A673 (cell line): Measurements from ENCODE around the gene ABCA7. TPM values are rescaled to one million over a fixed set of nuclear protein-coding genes. Genes with fewer than 3 reads are reported as not detected.
A peak's percentile ranks its signal among the peaks of the same experiment; 100 is the strongest.
"Not testable (repeated sequence)": the region's sequence is repeated elsewhere in the genome, so short reads cannot be mapped to it uniquely, and the experiment has no call there.

Experiments used
- BruUV-seq: library from RNA; stranded (reverse); fragments of 400-500 nt; replicated peaks from 2 replicates; lab custom pipeline; 2021; lab: Mats Ljungman, UMichigan
- CTCF ChIA-PET: fragments of 300-600 bp; sonication (Branson Sonifier 250); formaldehyde crosslinking; loops from one replicate; lab custom pipeline; 2022; ENCODE audit warnings: antibody characterized with exemption; lab: Charles Lee
- POLR2A ChIA-PET: fragments of 300-600 bp; sonication (Branson Sonifier 250); formaldehyde crosslinking; loops from one replicate; lab custom pipeline; 2022; ENCODE audit warnings: antibody characterized with exemption; ENCODE audit not compliant: low non-redundant PET; lab: Charles Lee
- DNase-seq: peaks from one replicate; pipeline ENCODE4 v3.0.0-alpha.2; 2015; ENCODE audit warnings: low spot score
- H3K27ac ChIP-seq: fragments of 200-600 bp; sonication (generic); 2 replicates; pipeline ENCODE4 v1.5.1; 2016; ENCODE audit warnings: mixed run types, low read depth, mild to moderate bottlenecking, mixed read lengths, antibody characterized with exemption, low read length; ENCODE audit not compliant: poor library complexity, severe bottlenecking
- H3K27me3 ChIP-seq: fragments of 200-600 bp; sonication (generic); replicated peaks from 2 replicates; pipeline ENCODE4 v1.6.1; 2017; ENCODE audit warnings: mixed run types, low read depth, mild to moderate bottlenecking, mixed read lengths, antibody characterized with exemption, low read length; ENCODE audit not compliant: insufficient read depth, poor library complexity
- H3K36me3 ChIP-seq: fragments of 200-600 bp; sonication (generic); 2 replicates; pipeline ENCODE4 v1.6.1; 2016; ENCODE audit warnings: mixed run types, mild to moderate bottlenecking, mixed read lengths, antibody characterized with exemption, low read length; ENCODE audit not compliant: insufficient read depth, poor library complexity, severe bottlenecking
- H3K4me1 ChIP-seq: fragments of 200-600 bp; sonication (generic); 2 replicates; pipeline ENCODE4 v1.6.1; 2017; ENCODE audit warnings: mixed run types, mild to moderate bottlenecking, mixed read lengths, antibody characterized with exemption, low read length; ENCODE audit not compliant: insufficient read depth, poor library complexity, severe bottlenecking
- H3K4me3 ChIP-seq: fragments of 200-600 bp; sonication (generic); 2 replicates; pipeline ENCODE4 v1.5.1; 2016; ENCODE audit warnings: low read depth, mixed run types, mild to moderate bottlenecking, mixed read lengths, low read length; ENCODE audit not compliant: poor library complexity, severe bottlenecking
- H3K9me3 ChIP-seq: fragments of 200-600 bp; sonication (generic); 2 replicates; pipeline ENCODE4 v1.6.1; 2016; ENCODE audit warnings: mixed run types, low read depth, mild to moderate bottlenecking, mixed read lengths, antibody characterized with exemption, low read length; ENCODE audit not compliant: poor library complexity, severe bottlenecking
- EZH2 ChIP-seq: fragments of 200-600 bp; sonication (generic); IDR thresholded peaks from 2 replicates; pipeline ENCODE4 v1.6.1; 2017; ENCODE audit warnings: borderline replicate concordance, low read depth, mild to moderate bottlenecking, mixed read lengths, antibody characterized with exemption, low read length; ENCODE audit not compliant: poor library complexity, severe bottlenecking
- intact Hi-C: fragments of 100-400 bp; cut with micrococcal nuclease; formaldehyde crosslinking; loops from one replicate; pipeline ENCODE4 v1.10.0; 2022; ENCODE audit not compliant: unreplicated experiment
- total RNA-seq: library from RNA; stranded (reverse); gene quantifications from 2 replicates; pipeline ENCODE4 v1.2.3, GENCODE V29; 2021
- TF ChIP-seq, protein P1 (sequence below): fragments of 300-800, 200-600 bp; sonication (generic); conservative IDR thresholded peaks from 2 replicates; pipeline ENCODE4 v1.5.1; 2017; ENCODE audit warnings: low read depth, mild to moderate bottlenecking, antibody characterized with exemption, low read length, moderate library complexity, mixed read lengths

ABCA7 gene
- total RNA-seq, 1 experiment from 2014 or later, result 12.0 TPM

DNA sequence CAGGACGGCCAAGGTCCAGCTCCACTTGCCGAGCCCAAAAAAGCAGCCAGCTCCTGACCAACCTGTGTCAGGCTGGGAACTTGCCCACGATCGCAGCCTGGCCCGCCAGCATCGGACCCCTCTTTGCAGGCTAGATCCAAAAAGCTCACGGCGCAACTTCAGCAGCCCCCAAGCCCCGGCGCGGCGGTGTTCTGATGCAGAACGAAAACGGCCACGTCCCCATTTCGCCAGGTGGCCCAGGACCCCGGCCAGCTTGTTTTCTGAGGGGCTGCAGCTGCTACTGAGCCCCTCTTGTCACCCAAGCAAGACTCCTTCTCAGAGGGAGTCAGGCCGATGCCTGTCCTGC lies 20.3 kb upstream of the ABCA7 start:
- Histone ChIP-seq H3K4me3 (peak overlapping the region; percentile 100), H3K27ac (peak overlapping the region; percentile 98), H3K9me3 (no peaks in the 10 kb centered on the region), H3K27me3 (no peaks in the 10 kb centered on the region), H3K4me1 (peaks cover 30% of the 10 kb centered on the region), H3K36me3 (peaks cover 5% of the 10 kb centered on the region)
- ChIA-PET POLR2A (interaction anchor here (0.6 kb wide), 1 partner anchor 99 kb away, joined by 9 read pairs; no protein-coding TSS in a partner anchor), CTCF (no interaction called here)
- no peak for DNase-seq
- intact Hi-C loops, result no loop called here
- TF ChIP-seq EZH2, result no peak
- TF ChIP-seq, protein P1, sequence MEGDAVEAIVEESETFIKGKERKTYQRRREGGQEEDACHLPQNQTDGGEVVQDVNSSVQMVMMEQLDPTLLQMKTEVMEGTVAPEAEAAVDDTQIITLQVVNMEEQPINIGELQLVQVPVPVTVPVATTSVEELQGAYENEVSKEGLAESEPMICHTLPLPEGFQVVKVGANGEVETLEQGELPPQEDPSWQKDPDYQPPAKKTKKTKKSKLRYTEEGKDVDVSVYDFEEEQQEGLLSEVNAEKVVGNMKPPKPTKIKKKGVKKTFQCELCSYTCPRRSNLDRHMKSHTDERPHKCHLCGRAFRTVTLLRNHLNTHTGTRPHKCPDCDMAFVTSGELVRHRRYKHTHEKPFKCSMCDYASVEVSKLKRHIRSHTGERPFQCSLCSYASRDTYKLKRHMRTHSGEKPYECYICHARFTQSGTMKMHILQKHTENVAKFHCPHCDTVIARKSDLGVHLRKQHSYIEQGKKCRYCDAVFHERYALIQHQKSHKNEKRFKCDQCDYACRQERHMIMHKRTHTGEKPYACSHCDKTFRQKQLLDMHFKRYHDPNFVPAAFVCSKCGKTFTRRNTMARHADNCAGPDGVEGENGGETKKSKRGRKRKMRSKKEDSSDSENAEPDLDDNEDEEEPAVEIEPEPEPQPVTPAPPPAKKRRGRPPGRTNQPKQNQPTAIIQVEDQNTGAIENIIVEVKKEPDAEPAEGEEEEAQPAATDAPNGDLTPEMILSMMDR, result no peak
- no TSS peak for BruUV-seq

DNA sequence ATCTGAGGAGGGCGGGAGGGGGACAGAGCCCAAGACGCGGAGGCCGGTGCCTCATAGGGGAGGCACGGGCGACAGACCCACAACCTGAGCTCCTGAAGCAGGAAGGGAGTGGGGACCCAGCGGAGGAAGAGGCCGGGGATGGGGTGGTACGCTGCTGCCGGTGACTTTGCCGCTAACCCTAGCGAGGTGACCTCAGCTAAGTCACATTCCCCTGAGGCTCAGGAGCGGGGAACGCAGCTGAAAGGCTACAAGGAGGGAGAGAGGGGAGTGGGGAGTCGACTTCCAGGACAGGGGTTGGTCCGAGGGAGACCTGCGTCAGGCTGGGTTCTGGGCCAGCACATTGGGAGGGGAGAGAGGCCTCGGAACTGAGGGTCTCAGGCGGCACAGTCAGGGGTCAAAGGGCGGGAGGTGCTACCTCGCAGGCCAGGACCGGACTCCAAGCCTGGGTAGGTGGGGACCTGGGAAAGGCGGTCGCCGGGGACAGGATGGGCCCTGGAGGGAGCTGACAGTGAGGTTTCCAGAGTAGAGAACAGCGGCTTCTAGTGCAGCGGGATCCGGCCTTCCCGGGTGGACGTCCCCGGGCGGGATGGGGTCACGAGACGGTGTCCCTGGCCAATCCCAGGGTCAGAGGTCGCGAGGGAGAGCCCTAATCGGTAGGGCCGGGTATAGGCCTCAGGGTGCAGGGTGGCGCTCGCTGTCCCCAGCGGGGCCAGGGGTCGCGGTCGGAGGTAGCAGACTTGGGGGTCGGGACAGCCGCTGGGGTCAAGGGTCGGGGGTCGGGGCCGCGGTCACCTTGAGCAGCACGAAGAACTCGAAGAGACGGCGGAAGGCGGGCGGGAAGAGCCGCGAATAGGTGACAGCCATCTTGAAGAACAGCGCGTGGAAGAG lies 19.7 kb upstream of the ABCA7 start:
- Histone ChIP-seq H3K9me3 (no peaks in the 10 kb centered on the region), H3K36me3 (peaks cover 5% of the 10 kb centered on the region), H3K27me3 (no peaks in the 10 kb centered on the region), H3K4me3 (peak overlapping the region; percentile 100), H3K27ac (peak overlapping the region; percentile 98), H3K4me1 (peaks cover 30% of the 10 kb centered on the region)
- CTCF ChIA-PET, result no interaction called here
- intact Hi-C loops, result loop anchor here (10.0 kb wide), 3 partner anchors 85 to 225 kb away; partner anchors contain the start of genes ATP5F1D, GPX4 and MIDN
- POLR2A ChIA-PET, result no interaction called here
- BruUV-seq, result no TSS peak
- no peak for TF ChIP-seq EZH2
- TF ChIP-seq, protein P1, result no peak
- no peak for DNase-seq

DNA sequence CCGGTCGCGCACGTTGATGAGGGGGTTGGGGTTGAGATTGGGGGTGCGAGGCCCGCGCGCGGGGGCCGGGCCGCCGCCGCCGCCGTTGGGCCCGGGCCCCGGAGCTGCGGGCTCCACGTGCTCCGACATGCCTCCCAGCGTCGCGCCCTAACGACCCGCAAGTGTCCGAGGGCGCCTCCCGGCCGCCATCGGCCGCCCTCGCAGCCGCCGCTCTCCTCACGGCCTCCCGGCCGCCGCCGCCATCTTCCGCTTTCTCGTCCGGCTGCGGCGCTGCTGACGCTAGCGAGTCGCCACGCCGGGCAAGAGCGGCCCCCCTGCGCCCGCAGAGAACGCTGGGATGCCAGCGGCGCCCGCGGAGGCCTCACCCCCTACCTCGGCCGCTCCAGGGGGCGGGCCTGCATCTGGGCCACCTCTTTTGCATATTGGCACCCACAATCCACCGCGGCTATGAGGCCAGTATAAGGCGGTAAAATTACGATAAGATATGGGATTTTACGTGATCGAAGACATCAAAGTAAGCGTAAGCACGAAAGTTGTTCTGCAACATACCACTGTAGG lies 19.0 kb upstream of the ABCA7 start, which contains the start of gene TMEM259:
Gene TMEM259, minus strand, starts transcription at position 256 of the 558 bp plus-strand sequence. Its CDS starts 127 bp downstream, at position 129.
- H3K4me1 ChIP-seq, result peaks cover 26% of the 10 kb centered on the region
- H3K27me3 ChIP-seq, result no peaks in the 10 kb centered on the region
- peak; percentile 99 for DNase-seq
- POLR2A ChIA-PET, result interaction anchor here (1.0 kb wide), 1 partner anchor 31 kb away, joined by 3 read pairs; no protein-coding TSS in a partner anchor
- CTCF ChIA-PET, result no interaction called here
- no TSS peak for BruUV-seq
- no peaks in the 10 kb centered on the region for H3K9me3 ChIP-seq
- H3K4me3 ChIP-seq, result peak within 1 kb of the TSS; percentile 100
- TF ChIP-seq EZH2, result no peak
- TF ChIP-seq, protein P1, result no peak
- peak within 1 kb of the TSS; percentile 98 for H3K27ac ChIP-seq
- H3K36me3 ChIP-seq, result peaks cover 5% of the 10 kb centered on the region
- intact Hi-C loops, result loop anchor here (10.0 kb wide), 3 partner anchors 84 to 224 kb away; partner anchors contain the start of genes ATP5F1D, GPX4 and MIDN

DNA sequence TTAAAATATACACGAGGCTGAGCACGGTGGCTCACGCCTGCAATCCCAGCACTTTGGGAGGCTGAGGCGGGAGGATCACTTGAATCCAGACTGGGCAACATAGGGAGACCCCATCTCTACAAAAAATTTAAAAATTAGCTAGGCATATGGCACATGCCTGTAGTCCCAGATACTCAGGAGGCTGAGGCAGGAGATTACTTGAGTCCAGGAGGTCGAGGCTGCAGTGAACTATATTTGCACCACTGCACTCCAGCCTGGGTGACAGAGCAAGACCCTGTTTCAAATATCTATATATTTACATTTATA lies 16.1 kb upstream of the ABCA7 start:
- H3K9me3 ChIP-seq, H3K4me3 ChIP-seq, H3K27ac ChIP-seq, DNase-seq, CTCF ChIA-PET, H3K4me1 ChIP-seq, BruUV-seq, POLR2A ChIA-PET, H3K27me3 ChIP-seq, H3K36me3 ChIP-seq: not testable (repeated sequence)
- intact Hi-C loops, result loop anchor here (10.0 kb wide), 3 partner anchors 81 to 221 kb away; partner anchors contain the start of genes ATP5F1D, GPX4 and MIDN

DNA sequence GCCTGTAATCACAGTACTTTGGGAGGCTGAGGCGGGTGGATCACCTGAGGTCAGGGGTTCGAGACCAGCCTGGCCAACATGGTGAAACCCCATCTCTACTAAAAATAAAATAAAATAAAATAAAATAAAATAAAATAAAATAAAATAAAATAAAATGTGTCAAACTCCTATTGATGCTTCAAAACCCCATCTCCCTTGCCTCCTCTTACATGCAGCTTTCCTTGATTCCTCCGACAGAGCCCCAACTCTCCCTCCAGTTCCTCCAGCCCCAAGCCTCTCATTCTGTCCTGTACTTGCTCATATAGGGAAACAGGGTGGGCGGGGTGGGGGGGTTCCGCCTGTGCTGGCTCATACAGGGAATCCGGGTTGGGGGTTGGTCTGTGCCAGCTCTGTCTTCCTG lies 14.8 kb upstream of the ABCA7 start:
- H3K27me3 ChIP-seq, BruUV-seq, POLR2A ChIA-PET, DNase-seq, H3K4me1 ChIP-seq, H3K27ac ChIP-seq, CTCF ChIA-PET, H3K9me3 ChIP-seq, H3K36me3 ChIP-seq, H3K4me3 ChIP-seq: not testable (repeated sequence)
- intact Hi-C loops, result loop anchor here (10.0 kb wide), 3 partner anchors 80 to 220 kb away; partner anchors contain the start of genes ATP5F1D, GPX4 and MIDN
